Measurements from ENCODE around the gene CXXC1.
A peak's percentile ranks its signal among the peaks of the same experiment; 100 is the strongest.
"Not testable (repeated sequence)": the region's sequence is repeated elsewhere in the genome, so short reads cannot be mapped to it uniquely, and the experiment has no call there.

The CXXC1 gene

GRCh38 chr18:50287441-50288347, at the start of gene CXXC1:
Gene CXXC1, minus strand, starts transcription at chr18:50287692. Its CDS starts 103 bp downstream, at chr18:50287589.
- DNase-seq (ENCODE audit: low spot score): peak; percentile 99

- no peak for DNase-seq (ENCODE audit: low spot score)
These were observed 47.2 kb upstream of the CXXC1 start for GRCh38 chr18:50334546-50335152.

DNA sequence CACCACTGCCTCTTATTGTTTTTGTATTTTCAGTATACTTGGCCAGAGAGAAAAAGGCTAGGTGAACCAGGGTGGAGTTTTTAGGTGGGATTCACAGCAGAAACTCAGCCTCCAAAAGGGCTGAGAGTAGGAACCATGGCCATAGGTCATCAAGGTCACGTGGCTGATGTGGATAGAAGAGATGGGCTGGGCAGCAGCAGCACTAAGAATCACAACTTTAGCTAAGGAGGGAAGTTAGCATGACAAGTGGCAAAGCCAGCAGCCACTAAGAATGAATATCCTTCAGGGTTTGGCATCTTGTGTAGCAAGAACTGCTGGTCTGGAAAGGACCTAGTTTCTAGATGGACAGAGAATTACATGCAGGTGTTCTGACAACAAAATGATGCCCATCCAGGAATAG, 44.2 kb upstream of the CXXC1 start:
- DNase-seq (ENCODE audit: low spot score): no peak

- DNase-seq (ENCODE audit: low spot score): no peak
These were observed 42.7 kb upstream of the CXXC1 start for GRCh38 chr18:50330176-50330575.

DNA sequence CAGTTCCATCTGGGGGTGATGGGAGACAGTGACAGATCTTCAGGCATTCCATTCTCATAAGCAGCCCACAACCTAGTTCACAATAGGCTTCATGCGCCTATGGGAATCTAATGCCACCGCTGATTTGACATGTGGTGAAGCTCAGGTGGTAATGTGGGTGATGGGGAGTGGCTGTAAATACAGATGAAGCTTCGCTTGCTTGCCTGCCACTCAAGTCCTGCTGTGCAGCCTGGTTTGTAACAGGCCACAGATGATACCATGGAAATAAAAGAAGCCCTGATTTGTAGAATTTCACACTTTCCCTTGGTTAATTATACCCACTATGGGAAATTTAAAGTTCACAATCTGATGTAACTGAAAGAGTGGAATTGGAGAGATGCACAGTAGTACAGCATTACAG, 40.5 kb upstream of the CXXC1 start:
- no peak for DNase-seq (ENCODE audit: low spot score)

DNA sequence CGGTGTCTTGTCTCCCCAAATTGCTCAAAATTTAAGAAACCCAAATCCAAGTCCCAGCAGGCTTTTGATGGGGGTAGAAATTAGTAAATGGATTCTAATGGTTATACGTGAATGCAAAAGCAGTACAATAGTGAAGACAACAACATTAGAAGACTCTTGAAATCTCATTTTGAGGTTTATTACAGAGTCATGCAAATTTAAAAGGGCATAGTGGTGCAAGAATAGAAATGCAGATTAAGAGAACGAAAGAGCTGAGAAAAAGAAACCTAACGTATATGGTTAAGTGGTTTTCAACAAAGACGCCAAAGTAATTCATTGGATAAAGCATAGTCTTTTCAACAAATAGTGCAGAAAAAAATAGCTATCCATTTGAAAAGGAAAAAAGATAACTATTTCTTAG, 33.2 kb upstream of the CXXC1 start:
- no peak for DNase-seq (ENCODE audit: low spot score)

GRCh38 chr18:50315100-50315871, 27.8 kb upstream of the CXXC1 start:
- DNase-seq (ENCODE audit: low spot score): no peak

- no peak for DNase-seq (ENCODE audit: low spot score)
These were observed 26.5 kb upstream of the CXXC1 start for GRCh38 chr18:50313873-50314460.

- DNase-seq (ENCODE audit: low spot score): no peak
These were observed 25.6 kb upstream of the CXXC1 start for GRCh38 chr18:50313031-50313607.

DNA sequence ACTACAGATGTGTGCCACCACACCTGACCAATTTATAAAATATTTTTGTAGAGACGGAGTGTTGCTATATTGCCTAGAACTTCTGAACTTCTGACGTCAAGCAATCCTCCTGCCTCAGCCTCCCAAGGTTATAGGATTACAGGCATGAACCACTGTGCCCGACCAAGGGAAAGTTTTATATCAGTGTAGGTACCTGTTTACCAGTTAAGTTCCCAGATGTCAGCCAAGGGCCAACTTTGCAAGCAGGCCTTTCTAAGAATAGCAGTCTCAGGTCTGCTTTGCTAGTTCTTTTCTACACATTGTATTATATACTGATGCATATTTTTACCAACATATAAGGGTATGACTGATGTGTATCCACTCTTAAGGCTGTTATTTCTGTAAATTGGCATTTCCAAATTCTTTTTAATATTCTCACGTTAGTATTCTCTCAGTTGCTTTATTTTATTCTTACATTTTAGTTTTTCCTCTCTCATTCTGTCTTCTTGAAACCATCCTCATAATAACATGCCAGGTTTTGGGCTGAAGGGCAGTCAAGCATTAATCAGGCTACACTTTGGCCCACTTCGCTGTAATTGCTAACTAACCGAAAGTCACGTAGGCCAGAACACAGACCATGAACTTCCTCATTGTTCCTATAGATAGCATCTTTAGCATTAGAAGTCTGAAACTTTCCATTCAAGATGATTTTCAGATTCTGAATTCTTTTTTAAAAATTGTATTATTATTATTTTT, 25.0 kb upstream of the CXXC1 start:
- DNase-seq (ENCODE audit: low spot score): no peak

DNA sequence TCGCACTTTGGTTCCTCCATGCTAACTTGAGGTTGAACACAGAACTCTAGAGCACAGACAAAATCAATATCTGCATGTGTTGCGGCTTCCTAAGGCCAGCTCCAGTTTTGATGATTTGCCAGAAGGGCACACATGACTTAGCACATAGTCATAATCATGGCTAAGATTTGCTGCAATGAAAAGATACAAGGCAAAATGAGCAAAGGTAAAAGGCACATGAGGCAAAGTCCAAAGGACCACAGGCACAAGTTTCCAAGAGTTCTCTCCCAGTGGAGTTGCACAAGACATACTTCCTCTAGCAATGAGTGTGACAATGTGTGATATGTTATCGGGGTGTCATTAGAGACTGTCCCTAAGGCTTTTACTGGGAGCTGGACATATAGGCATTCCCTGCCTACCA, 24.2 kb upstream of the CXXC1 start:
- DNase-seq (ENCODE audit: low spot score): no peak

GRCh38 chr18:50310080-50310479, 22.6 kb upstream of the CXXC1 start:
- DNase-seq (ENCODE audit: low spot score): no peak

- DNase-seq (ENCODE audit: low spot score): not testable (repeated sequence)
These were observed 21.4 kb upstream of the CXXC1 start for GRCh38 chr18:50308851-50309250.

DNA sequence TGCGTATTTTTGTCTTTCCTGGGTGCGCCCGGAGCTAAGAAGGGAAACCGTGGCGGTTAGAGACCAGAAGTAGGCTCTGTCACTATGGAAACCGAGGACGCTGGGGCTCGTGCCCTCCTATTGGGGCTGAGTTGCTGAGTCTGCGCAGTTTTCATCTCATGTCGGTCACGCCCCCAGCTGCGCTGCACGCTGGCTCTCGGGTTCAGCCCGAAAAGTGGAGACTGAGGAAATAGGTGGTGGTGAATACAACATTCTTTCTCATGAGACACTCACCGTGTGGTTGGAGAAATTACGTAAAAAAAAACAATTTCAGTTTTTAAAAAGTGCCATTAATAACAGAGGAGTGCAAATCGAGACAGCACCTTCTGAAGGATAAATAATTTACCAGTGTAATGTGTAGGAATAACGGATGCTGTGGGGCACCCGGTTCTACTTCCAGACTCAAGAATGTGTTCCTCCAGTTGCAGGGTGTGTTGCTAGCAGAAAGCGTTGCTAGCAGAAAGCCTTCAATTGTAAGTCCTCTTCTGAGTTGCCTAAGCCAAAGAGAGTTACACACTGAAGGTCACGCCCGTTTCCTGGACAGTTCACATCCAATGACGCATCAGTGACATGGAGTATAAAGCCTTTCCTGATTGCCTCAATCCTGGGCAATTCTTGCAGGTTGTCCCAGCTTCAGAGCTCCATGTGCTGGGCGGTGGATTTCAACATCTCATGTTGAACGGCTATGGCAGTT, 20.4 kb upstream of the CXXC1 start:
- peak; percentile 92 for DNase-seq (ENCODE audit: low spot score)

- no peak for DNase-seq (ENCODE audit: low spot score)
These were observed 19.9 kb upstream of the CXXC1 start for GRCh38 chr18:50307400-50307737.

- no peak for DNase-seq (ENCODE audit: low spot score)
These were observed 19.5 kb upstream of the CXXC1 start for GRCh38 chr18:50306944-50307343.

DNA sequence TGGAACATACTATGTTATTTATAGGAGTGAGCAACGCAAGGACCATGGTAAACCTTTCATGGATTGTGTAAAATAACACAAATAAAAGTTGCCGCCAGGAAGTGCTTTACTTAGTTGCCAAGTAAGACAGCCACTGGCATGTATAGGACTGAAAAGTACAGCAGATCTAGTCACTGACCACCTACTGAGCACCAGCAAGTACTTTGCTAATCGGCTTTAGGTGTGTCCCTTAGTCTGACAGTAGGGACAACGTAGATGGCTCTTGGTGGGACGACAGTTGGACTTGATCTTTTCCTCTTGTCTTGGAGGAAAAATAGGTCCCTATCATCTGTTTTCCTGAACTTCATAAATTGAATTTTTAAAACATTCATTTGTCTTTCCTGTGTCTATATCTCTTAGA, 13.6 kb upstream of the CXXC1 start:
- no peak for DNase-seq (ENCODE audit: low spot score)

DNA sequence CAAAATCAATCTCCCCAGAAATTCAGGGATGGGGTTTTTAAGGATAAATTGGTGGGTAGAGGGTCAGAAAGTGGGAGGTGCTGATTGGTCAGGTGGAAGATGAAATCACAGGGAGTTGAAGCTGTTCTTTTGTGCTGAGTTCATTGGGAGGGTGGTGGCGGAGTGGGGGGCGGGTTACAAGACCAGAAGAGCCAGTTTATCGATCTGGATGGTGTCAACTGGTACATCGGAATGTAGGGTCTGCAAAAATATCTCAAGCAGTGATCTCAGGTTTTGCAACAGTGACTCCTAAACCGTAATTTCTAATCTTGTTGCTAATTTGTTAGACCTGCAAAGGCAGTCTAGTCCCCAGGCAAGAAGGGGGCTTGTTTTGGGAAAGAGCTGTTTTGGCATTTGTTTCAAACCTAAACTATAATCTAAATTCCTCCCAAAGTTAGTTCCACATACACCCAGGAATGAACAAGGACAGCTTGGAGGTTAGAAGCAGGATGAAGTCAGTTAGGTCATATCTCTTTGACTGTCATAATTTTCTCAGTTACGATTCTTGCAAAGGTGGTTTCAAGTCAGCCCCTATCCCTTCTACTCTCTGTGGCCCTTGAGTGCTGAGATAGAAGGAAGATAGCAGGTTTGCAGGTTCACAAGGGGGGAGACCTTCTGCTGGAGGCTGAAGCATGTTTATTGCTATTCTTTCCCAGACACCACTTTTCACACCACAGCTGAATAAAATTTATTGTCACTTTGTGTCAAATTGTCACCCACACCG, 12.3 kb upstream of the CXXC1 start:
- DNase-seq (ENCODE audit: low spot score): no peak

- no peak for DNase-seq (ENCODE audit: low spot score)
These were observed 11.2 kb upstream of the CXXC1 start for GRCh38 chr18:50298443-50299284.

Data from CD4-positive, alpha-beta T cell treated with Interleukin-2 at 100 ng/mL for 4 hours (primary cell).